Prostate gland (tissue), 2 donors: Measurements from ENCODE around the gene SLC24A3. TPM values are rescaled to one million over a fixed set of nuclear protein-coding genes. Genes with fewer than 3 reads are reported as not detected.

Experiments used
- DNase-seq: peaks from one replicate; pipeline ENCODE4 v3.0.0-alpha.2; 2019; ENCODE audit warnings: low spot score
- H3K27ac ChIP-seq, 2 donors: fragments of 200-600 bp; sonication (generic); 2 replicates each; pipeline ENCODE4 v1.5.1; 2017 to 2019
- H3K27me3 ChIP-seq: fragments of 200-600 bp; sonication (generic); replicated peaks from 2 replicates; pipeline ENCODE4 v1.5.1; 2019; ENCODE audit not compliant: insufficient read depth
- H3K36me3 ChIP-seq, 2 donors: fragments of 200-600 bp; sonication (generic); 1 replicate in 1 of 2; 2 replicates in 1 of 2; pipeline versions ENCODE4 v1.5.1 to v1.8.1; 2017 to 2019
- H3K4me1 ChIP-seq: fragments of 200-600 bp; sonication (generic); replicated peaks from 2 replicates; pipeline ENCODE4 v1.5.1; 2019
- H3K4me3 ChIP-seq, 2 donors: fragments of 200-600 bp; sonication (generic); 2 replicates each; pipeline ENCODE4 v1.5.1; 2017 to 2019
- H3K9me3 ChIP-seq: fragments of 200-600 bp; sonication (generic); 2 replicates; pipeline ENCODE4 v1.5.1; 2017
- POLR2A ChIP-seq: fragments of 450-650 bp; IDR thresholded peaks from one replicate; pipeline ENCODE4 v1.6.1; 2016; ENCODE audit warnings: antibody characterized with exemption, mild to moderate bottlenecking
- POLR2AphosphoS5 ChIP-seq: sonication (generic); formaldehyde crosslinking; IDR thresholded peaks from one replicate; pipeline ENCODE4 v1.6.1; 2017; ENCODE audit warnings: antibody characterized with exemption
- WGBS: methylation state at CpG from one replicate; pipeline ENCODE4 v1.1.5; 2018; 5-methylcytosine and 5-hydroxymethylcytosine counted together
- intact Hi-C: fragments of 100-400 bp; cut with DNase I; formaldehyde crosslinking; loops from one replicate; pipeline ENCODE4 v1.14.2; 2022
- total RNA-seq, 2 donors: library from RNA; depleted of rRNA; stranded (reverse); fragments of >200 nt; gene quantifications; one replicate each; pipeline ENCODE4 v1.1.0, GENCODE V29; 2016
- TF ChIP-seq, protein P1 (sequence below), 4 experiments: fragments of 200-600 bp in 2 of 4; fragments of 450-650 bp in 2 of 4; sonication (generic) in 2 of 4; IDR thresholded peaks; 1 replicate in 3 of 4; 2 replicates in 1 of 4; pipeline ENCODE4 v1.5.1; 2016 to 2019; ENCODE audit warnings: antibody characterized with exemption in 4 of 4, mild to moderate bottlenecking in 2 of 4, moderate library complexity in 2 of 4

The SLC24A3 gene
- total RNA-seq, 2 donors from 2014 or later = 4.6 to 8.0 TPM

GRCh38 chr20:19249106-19249879 is 36.9 kb downstream of the SLC24A3 start:
- Histone ChIP-seq H3K27me3 (no peaks in the 10 kb centered on the region), H3K4me3 (no peak overlapping the region), H3K27ac (no peak overlapping the region), H3K9me3 (no peaks in the 10 kb centered on the region), H3K36me3 (no peaks in the 10 kb centered on the region), H3K4me1 (no peaks in the 10 kb centered on the region)
- DNase-seq = no peak
- TF ChIP-seq, protein P1, sequence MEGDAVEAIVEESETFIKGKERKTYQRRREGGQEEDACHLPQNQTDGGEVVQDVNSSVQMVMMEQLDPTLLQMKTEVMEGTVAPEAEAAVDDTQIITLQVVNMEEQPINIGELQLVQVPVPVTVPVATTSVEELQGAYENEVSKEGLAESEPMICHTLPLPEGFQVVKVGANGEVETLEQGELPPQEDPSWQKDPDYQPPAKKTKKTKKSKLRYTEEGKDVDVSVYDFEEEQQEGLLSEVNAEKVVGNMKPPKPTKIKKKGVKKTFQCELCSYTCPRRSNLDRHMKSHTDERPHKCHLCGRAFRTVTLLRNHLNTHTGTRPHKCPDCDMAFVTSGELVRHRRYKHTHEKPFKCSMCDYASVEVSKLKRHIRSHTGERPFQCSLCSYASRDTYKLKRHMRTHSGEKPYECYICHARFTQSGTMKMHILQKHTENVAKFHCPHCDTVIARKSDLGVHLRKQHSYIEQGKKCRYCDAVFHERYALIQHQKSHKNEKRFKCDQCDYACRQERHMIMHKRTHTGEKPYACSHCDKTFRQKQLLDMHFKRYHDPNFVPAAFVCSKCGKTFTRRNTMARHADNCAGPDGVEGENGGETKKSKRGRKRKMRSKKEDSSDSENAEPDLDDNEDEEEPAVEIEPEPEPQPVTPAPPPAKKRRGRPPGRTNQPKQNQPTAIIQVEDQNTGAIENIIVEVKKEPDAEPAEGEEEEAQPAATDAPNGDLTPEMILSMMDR (IDR thresholded peaks at IDR 0.05) = no peak
- no peak for TF ChIP-seq POLR2A
- no peak for TF ChIP-seq POLR2AphosphoS5
- 90% methylated on average over 6 of the region's 6 CpGs for WGBS
- intact Hi-C loops = no loop called here

- TF ChIP-seq POLR2A = no peak
- no peak for TF ChIP-seq POLR2AphosphoS5
- TF ChIP-seq, protein P1 (IDR thresholded peaks at IDR 0.05) = no peak
- H3K9me3 ChIP-seq = no peaks in the 10 kb centered on the region
- intact Hi-C loops = no loop called here
- no peaks in the 10 kb centered on the region for H3K4me1 ChIP-seq
- no peak overlapping the region for H3K4me3 ChIP-seq
- no peaks in the 10 kb centered on the region for H3K27me3 ChIP-seq
- DNase-seq = no peak
- no peak overlapping the region for H3K27ac ChIP-seq
- H3K36me3 ChIP-seq = no peaks in the 10 kb centered on the region
Measured at GRCh38 chr20:19250346-19250745, 37.9 kb downstream of the SLC24A3 start.

DNA sequence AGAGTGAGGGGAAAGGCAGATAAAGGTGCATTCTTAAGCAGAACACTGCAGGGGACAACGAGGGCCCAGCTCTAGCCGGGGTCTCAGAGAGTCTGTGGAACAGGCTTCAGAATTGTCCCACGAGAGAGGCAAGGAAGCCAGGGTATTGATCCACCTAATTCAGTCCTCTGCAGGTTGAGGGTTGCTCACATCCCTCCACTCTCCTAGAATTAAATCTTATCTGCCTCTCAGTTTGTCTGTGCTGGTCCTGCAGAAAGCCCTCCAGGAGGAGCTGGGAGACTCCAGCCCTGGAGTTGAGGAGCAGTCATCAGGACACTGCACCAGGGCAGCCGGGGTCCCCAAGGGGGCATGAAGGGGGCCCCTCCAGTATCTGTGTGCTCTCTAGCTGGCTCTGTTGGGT is 39.1 kb downstream of the SLC24A3 start:
- intact Hi-C loops = no loop called here
- Histone ChIP-seq H3K27me3 (no peaks in the 10 kb centered on the region), H3K36me3 (no peaks in the 10 kb centered on the region), H3K4me3 (no peak overlapping the region), H3K4me1 (no peaks in the 10 kb centered on the region), H3K27ac (no peak overlapping the region), H3K9me3 (no peaks in the 10 kb centered on the region)
- WGBS = 72% methylated on average over 4 of the region's 4 CpGs
- no peak for DNase-seq
- TF ChIP-seq POLR2AphosphoS5 (no peak), POLR2A (no peak)
- TF ChIP-seq, protein P1 (IDR thresholded peaks at IDR 0.05) = no peak

GRCh38 chr20:19251958-19252357 is 39.5 kb downstream of the SLC24A3 start:
- intact Hi-C loops = no loop called here
- no peaks in the 10 kb centered on the region for H3K9me3 ChIP-seq
- no peaks in the 10 kb centered on the region for H3K36me3 ChIP-seq
- TF ChIP-seq, protein P1 (IDR thresholded peaks at IDR 0.05) = no peak
- no peak for TF ChIP-seq POLR2AphosphoS5
- WGBS = 32% methylated on average over 3 of the region's 3 CpGs
- H3K4me1 ChIP-seq = no peaks in the 10 kb centered on the region
- no peaks in the 10 kb centered on the region for H3K27me3 ChIP-seq
- H3K27ac ChIP-seq = no peak overlapping the region
- DNase-seq = no peak
- no peak overlapping the region for H3K4me3 ChIP-seq

GRCh38 chr20:19252451-19253120 is 40.1 kb downstream of the SLC24A3 start:
- no peaks in the 10 kb centered on the region for H3K36me3 ChIP-seq
- H3K4me3 ChIP-seq = no peak overlapping the region
- no peaks in the 10 kb centered on the region for H3K27me3 ChIP-seq
- H3K27ac ChIP-seq = no peak overlapping the region
- TF ChIP-seq POLR2A (no peak), POLR2AphosphoS5 (no peak)
- TF ChIP-seq, protein P1 (IDR thresholded peaks at IDR 0.05) = no peak
- DNase-seq = no peak
- 53% methylated on average over 5 of the region's 5 CpGs for WGBS
- H3K9me3 ChIP-seq = no peaks in the 10 kb centered on the region
- intact Hi-C loops = no loop called here
- H3K4me1 ChIP-seq = no peaks in the 10 kb centered on the region
